Hematopoietic multipotent progenitor cell treated with erythropoietin and hydrocortisone succinate and interleukin-3 and kit ligand, for 15 days (in vitro differentiated cells): ENCODE results near the gene TMEM220.
"Not testable (repeated sequence)": the region's sequence is repeated elsewhere in the genome, so short reads cannot be mapped to it uniquely, and the experiment has no call there.

Experiments used
- DNase-seq: peaks from one replicate; pipeline ENCODE4 v3.0.0-alpha.2; 2015; ENCODE audit warnings: low spot score

Gene TMEM220

DNA sequence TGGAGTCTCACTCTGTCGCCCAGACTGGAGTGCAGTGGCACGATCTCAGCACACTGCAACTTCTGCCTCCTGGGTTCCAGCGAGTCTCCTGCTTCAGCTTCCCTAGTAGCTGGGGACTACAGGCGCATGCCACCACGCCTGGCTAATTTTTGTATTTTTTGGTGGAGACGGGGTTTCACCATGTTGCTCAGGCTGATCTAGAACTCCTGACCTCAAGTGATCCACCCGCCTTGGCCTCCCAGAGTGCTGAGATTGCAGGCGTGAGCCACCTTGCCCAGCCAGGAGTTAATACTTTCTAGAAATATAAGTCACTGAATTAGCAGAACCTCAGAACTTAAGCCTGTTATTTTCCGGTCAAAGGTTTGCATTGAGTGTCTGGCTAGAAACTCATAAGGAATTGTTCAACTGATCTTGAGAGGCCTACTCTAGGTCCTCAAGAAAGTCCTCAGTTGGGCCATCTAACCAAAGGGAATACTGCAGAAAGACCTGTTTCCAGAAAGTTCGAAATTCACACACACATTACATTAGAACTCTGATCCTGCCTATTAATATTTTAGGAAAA is 1.4 kb downstream of the TMEM220 start:
- no peak for DNase-seq

- DNase-seq = no peak
Measured at GRCh38 chr17:10727192-10727591, 2.6 kb downstream of the TMEM220 start.

DNA sequence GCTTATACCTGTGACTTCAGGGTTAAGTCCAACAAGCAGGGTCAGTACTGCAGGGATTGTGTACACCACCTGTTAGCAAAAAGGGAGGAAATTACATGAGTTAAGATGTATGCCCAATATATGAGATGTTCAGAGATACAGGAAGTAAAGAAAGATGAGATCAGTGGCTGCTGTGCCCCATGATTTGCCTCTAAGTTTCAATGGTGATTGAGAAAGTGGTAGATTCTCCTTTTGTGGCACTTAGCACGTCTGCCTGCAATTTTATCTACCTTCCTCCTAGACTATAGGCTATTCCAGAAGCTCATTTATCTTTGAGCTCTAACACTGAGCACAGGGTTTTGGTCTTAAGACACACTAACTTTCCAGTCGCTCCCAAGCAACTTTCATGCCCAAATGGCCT is 3.6 kb downstream of the TMEM220 start:
- no peak for DNase-seq

- DNase-seq = no peak
Measured at GRCh38 chr17:10725262-10725661, 4.6 kb downstream of the TMEM220 start.

DNA sequence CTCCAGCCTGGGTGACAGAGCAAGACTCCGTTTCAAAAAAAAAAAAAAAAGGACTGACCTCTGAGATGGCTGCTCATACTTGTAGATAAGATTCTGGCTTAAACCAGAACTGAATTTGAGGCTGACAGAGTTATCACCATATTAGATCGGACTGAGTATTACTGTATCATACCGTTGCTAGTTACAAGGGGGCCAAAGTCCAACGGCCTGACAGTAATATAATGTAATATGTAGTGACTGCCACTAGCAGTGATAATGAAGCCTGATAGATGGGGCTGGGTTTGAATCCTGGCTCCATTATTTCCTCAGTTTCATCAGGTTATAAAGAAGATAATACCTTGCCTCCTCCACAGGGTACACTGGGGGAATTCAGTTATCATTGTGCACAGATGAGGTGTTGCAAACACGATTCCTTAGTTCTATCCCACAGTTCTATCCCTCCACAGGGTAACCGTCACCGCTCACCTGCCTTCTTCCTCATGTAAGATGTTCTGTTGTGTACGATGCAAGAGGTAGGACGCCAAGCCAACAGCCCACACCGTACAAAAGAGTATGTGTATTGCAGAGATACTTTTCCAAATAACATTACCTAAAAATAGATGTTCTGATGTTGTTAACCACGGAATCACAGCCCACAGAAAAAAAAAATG is 5.2 kb downstream of the TMEM220 start:
- DNase-seq = no peak

- DNase-seq = no peak
Measured at GRCh38 chr17:10718547-10718946, 11.3 kb downstream of the TMEM220 start.

- DNase-seq = no peak
Measured at GRCh38 chr17:10716218-10716617, 13.6 kb downstream of the TMEM220 start.

DNA sequence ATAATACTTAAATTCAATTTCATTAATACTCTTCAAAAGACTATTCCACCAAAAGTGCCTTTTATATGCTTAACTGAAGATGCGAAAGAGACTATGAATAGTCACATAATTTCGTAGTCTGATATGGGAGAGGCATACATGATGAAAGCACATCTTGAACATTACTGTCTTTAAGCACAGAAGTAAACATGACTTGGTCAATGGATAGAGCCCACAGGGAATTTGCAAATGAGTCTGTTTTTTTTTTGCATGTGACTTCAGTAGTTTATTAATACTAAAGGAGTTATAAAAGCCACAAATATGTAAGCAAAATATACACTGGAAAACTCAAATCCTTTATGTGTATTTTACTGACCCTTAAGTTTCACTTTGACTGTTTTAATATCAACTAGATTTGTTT is 16.5 kb downstream of the TMEM220 start:
- no peak for DNase-seq

- DNase-seq = no peak
Measured at GRCh38 chr17:10705727-10706126, 24.1 kb downstream of the TMEM220 start.

DNA sequence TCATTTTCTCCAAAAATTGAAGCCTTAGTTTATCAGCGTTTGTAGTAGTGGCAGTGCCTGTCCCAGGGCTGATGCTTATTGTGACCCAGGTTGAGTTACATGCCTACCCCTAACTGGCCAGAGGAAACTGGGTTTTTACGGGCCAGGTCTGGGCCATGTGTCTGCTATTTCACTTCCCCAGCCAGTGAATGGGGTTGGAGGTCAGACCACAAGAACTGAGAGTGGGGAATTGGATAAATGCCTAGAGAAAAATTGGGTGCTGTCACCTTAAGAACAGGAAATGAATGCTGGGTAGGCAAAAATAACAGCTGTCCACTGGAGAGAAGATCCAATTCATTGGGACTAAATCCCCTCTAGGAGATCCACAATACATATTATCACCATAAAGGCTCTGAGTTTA is 27.2 kb downstream of the TMEM220 start:
- DNase-seq = no peak

GRCh38 chr17:10699856-10700255 is 30.0 kb downstream of the TMEM220 start:
- DNase-seq = no peak

GRCh38 chr17:10698096-10698818 is 31.6 kb downstream of the TMEM220 start:
- DNase-seq = peak; percentile 23

DNA sequence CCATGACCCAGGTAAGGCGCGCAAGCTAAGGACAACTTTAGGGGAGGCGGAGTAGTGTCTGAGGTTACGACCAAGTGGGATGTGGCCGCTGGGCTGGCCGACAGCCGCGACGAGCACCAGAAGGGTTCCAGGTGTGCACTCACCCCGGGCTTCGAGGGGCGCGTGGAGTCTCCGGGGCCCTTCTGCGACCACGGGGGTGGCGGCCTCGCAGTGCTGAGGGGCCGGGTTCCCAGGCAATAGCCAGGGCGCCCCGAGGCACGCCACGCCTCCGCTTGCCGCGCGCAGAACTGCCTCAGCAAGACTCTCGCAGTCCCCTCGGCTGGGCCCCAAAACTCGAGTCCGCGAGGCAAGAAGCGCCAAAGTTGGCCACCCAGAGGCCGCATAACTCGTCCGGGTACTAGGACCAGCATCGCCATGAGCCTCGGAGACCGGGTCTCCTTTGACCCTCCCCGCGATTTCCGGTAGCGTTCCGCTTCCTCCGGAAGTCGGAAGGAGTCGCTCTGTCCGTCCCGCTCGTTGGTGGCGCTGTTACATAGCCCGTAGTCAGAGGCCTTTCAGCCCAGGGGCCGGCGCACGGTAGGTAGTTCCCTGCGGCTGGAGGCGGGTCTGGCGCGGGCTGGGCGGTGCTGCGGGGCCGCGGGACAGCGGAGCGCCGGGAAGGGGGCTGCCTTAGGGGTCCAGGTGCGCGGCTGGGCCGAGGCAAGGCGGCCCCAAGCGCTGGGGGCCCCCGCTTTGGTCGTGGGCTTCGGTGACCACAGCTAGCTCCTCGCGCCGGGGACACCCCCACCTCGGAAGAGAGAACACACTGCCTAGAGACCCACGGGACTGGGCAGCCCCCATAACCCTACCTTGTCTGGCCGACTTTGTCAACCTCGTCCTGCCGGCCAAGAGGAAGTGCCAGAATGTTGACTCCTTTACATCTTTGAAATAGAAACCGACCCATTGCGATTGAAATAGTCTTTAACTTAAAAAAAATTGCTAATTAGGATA is 32.4 kb downstream of the TMEM220 start, which contains the start of the genes ADPRM and SCO1:
TSS of gene ADPRM (plus strand) at position 503 of the 990 bp plus-strand sequence. CDS start 7,333 bp downstream, outside the sequence.
TSS of gene SCO1 (minus strand) at position 442 of the 990 bp plus-strand sequence. CDS start at position 416, 26 bp downstream.
- peak; percentile 92 for DNase-seq

GRCh38 chr17:10695875-10696407 is 33.9 kb downstream of the TMEM220 start:
- DNase-seq = not testable (repeated sequence)

- no peak for DNase-seq
Measured at GRCh38 chr17:10687499-10687898, 42.3 kb downstream of the TMEM220 start.

GRCh38 chr17:10683853-10684252 is 46.0 kb downstream of the TMEM220 start:
- peak; percentile 61 for DNase-seq

- DNase-seq = no peak
Measured at GRCh38 chr17:10681866-10682446, 47.9 kb downstream of the TMEM220 start.

DNA sequence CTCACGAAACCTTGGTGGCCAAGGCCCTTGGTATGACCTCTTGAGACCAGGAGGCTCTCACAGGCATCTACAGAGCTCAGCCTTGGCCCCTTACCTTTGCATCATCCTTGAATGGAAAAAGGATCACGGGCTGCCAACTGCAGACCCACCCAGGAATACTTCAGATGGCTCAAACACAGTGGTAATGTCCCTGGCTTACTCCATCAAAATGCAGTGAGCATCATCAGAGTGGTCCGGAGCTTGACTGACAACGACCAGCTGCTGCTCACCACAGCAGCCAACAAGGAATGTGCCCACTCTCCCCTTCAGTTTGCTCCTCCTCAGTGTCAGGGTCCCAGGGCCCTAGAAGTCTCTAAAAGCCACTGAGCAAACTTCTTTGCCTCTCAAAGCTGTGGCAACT is 55.1 kb downstream of the TMEM220 start:
- DNase-seq = no peak

GRCh38 chr17:10673312-10673711 is 56.5 kb downstream of the TMEM220 start:
- no peak for DNase-seq

- no peak for DNase-seq
Measured at GRCh38 chr17:10668775-10669174, 61.0 kb downstream of the TMEM220 start.

DNA sequence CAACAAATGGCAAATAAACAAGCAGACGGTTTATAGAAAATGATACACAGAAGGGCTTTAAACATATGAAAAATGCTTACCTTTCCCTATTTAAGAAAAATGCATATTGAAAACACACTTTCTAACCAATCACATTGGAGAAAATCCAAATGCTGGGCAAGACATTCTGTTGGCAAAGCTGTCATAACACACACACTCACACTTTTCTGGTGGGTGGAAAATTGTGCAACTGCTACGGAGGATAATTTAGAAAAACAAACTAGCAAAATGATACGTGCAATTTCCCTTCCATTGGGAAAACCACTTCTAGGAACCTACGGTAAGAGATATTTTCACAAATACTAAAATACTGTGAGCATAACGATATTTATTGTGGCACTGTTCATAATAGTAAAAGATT is 62.9 kb downstream of the TMEM220 start:
- DNase-seq = no peak
